ENCODE measurements around the gene HEXIM1.

DNA sequence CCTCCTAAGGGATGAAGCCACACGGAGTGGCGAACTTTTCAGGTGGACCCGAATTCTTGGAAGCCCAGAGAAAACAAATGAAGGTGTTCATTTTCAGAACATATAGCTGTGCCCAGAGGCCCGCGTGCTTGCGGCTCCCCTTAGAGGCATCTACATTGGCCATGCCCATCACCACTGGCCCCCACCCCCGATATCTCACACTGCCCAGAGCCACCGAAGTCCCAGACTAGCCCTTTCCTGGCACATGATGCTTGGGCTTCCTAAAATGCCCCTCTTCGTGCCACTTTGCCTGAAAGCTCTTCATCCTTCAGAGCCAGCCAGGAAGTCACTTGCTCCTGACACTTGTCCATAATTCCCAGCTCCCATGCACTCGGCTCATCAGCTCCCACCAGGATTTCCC lies 2.1 kb upstream of the HEXIM1 start:
- TF ChIP-seq, protein P1, sequence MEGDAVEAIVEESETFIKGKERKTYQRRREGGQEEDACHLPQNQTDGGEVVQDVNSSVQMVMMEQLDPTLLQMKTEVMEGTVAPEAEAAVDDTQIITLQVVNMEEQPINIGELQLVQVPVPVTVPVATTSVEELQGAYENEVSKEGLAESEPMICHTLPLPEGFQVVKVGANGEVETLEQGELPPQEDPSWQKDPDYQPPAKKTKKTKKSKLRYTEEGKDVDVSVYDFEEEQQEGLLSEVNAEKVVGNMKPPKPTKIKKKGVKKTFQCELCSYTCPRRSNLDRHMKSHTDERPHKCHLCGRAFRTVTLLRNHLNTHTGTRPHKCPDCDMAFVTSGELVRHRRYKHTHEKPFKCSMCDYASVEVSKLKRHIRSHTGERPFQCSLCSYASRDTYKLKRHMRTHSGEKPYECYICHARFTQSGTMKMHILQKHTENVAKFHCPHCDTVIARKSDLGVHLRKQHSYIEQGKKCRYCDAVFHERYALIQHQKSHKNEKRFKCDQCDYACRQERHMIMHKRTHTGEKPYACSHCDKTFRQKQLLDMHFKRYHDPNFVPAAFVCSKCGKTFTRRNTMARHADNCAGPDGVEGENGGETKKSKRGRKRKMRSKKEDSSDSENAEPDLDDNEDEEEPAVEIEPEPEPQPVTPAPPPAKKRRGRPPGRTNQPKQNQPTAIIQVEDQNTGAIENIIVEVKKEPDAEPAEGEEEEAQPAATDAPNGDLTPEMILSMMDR (IDR thresholded peaks at IDR 0.05), result no peak
- no peak for TF ChIP-seq EP300 (IDR thresholded peaks at IDR 0.05)
